Airway epithelial cell (primary cell): ENCODE data around the gene DDIT3. TPM values are rescaled to one million over a fixed set of nuclear protein-coding genes. Genes with fewer than 3 reads are reported as not detected.

Source experiments
- total RNA-seq: library from RNA; depleted of rRNA; stranded (reverse); fragments of >200 nt; gene quantifications from 2 replicates; pipeline ENCODE4 v1.2.3, GENCODE V29; 2015

DDIT3 gene
- 8.3 and 13.8 TPM in 2 replicates for total RNA-seq

GRCh38 chr12:57520053-57520818, at the start of gene DDIT3:
Gene DDIT3 (minus strand): TSS chr12:57520514. CDS start chr12:57517406, 3,108 bp downstream.

GRCh38 chr12:57549909-57550640, 29.8 kb upstream of the DDIT3 start, which contains the start of gene KIF5A:
Gene KIF5A (plus strand): TSS chr12:57550044. CDS start chr12:57550272, 228 bp downstream.

GRCh38 chr12:57546438-57547287, 26.3 kb upstream of the DDIT3 start, which contains the start of gene DCTN2:
Gene DCTN2 (minus strand): TSS chr12:57547192. CDS start chr12:57547063, 129 bp downstream.

GRCh38 chr12:57522011-57522886, 1.9 kb upstream of the DDIT3 start, which contains the start of gene MBD6:
Gene MBD6 (plus strand): TSS chr12:57522824. CDS start chr12:57524304, 1,480 bp downstream.

GRCh38 chr12:57487597-57488401, 32.5 kb downstream of the DDIT3 start, which contains the start of gene MARS1:
Gene MARS1 (plus strand): TSS chr12:57488068. CDS start chr12:57488091, 23 bp downstream.

GRCh38 chr12:57479376-57480115, 40.8 kb downstream of the DDIT3 start, which contains the start of gene ARHGAP9:
Gene ARHGAP9 (minus strand): TSS chr12:57479866. CDS start chr12:57479406, 460 bp downstream.

Other genes starting within 250 kb of the DDIT3 start
- 12.1 and 19.6 TPM in 2 replicates for gene R3HDM2, start 89.5 kb downstream of the DDIT3 start, total RNA-seq
- gene INHBC, start 85.7 kb downstream of the DDIT3 start, total RNA-seq: 0.74 TPM in 1 of 2 replicates, not detected in the other
- 0.21 TPM in 1 of 2 replicates, not detected in the other for gene INHBE, start 65.2 kb downstream of the DDIT3 start, total RNA-seq
- 0.05 and 0.21 TPM in 2 replicates for gene GLI1, start 60.7 kb downstream of the DDIT3 start, total RNA-seq
- gene ARHGAP9, start 40.6 kb downstream of the DDIT3 start, total RNA-seq: not detected in 2 replicates
- 82.6 and 95.9 TPM in 2 replicates for gene MARS1, start 32.4 kb downstream of the DDIT3 start, total RNA-seq
- gene MBD6, start 2.3 kb upstream of the DDIT3 start, total RNA-seq: 3.6 and 8.0 TPM in 2 replicates
- 144 and 154 TPM in 2 replicates for gene DCTN2, start 26.7 kb upstream of the DDIT3 start, total RNA-seq
- gene KIF5A, start 29.5 kb upstream of the DDIT3 start, total RNA-seq: 0.14 and 0.21 TPM in 2 replicates
- 31.2 and 41.4 TPM in 2 replicates for gene PIP4K2C, start 70.7 kb upstream of the DDIT3 start, total RNA-seq
- gene DTX3, start 84.3 kb upstream of the DDIT3 start, total RNA-seq: 3.5 and 3.6 TPM in 2 replicates
- gene ARHGEF25, start 90.9 kb upstream of the DDIT3 start, total RNA-seq: 0.19 and 0.99 TPM in 2 replicates
- gene B4GALNT1, start 112.7 kb upstream of the DDIT3 start, total RNA-seq: 0.71 and 1.1 TPM in 2 replicates
- 90.9 and 98.2 TPM in 2 replicates for gene OS9, start 173.6 kb upstream of the DDIT3 start, total RNA-seq
- gene AGAP2, start 218.2 kb upstream of the DDIT3 start, total RNA-seq: 0.14 and 0.56 TPM in 2 replicates
- gene TSPAN31, start 224.5 kb upstream of the DDIT3 start, total RNA-seq: 44.2 and 70.9 TPM in 2 replicates
- 122 and 130 TPM in 2 replicates for gene CDK4, start 231.8 kb upstream of the DDIT3 start, total RNA-seq
- gene MARCHF9, start 234.6 kb upstream of the DDIT3 start, total RNA-seq: 7.9 and 12.8 TPM in 2 replicates
- 10.4 and 15.0 TPM in 2 replicates for gene CYP27B1, start 246.6 kb upstream of the DDIT3 start, total RNA-seq